ENCODE data around the gene CASP12.

The CASP12 gene

GRCh38 chr11:104876861-104877431 is 21.3 kb downstream of the CASP12 start:
- Histone ChIP-seq H3K4me1 (ENCODE audit: insufficient read depth, low read length, severe bottlenecking) (peaks cover 22% of the 10 kb centered on the region), H3K9me3 (ENCODE audit: low read length) (no peaks in the 10 kb centered on the region), H3K9ac (ENCODE audit: low read length) (no peak overlapping the region), H4K20me1 (ENCODE audit: insufficient read depth, low read length) (no peaks in the 10 kb centered on the region), H3K4me3 (ENCODE audit: low read depth, low read length, poor library complexity, severe bottlenecking) (no peak overlapping the region), H3K4me2 (ENCODE audit: low read length) (no peak overlapping the region), H3K79me2 (ENCODE audit: insufficient read depth, low read length) (no peaks in the 10 kb centered on the region), H2AFZ (ENCODE audit: low read length) (no peak overlapping the region), H3F3A (ENCODE audit: insufficient read depth, low read length) (no peaks in the 10 kb centered on the region; the same call in 1 of the 2 replicates), H3K27ac (ENCODE audit: low read depth, low read length, poor library complexity, severe bottlenecking) (no peak overlapping the region), H3K9me2 (ENCODE audit: low read depth, low read length) (no peaks in the 10 kb centered on the region), H3K27me3 (ENCODE audit: insufficient read depth, low read length) (no peaks in the 10 kb centered on the region), H3K36me3 (ENCODE audit: insufficient read depth, low read length) (no peaks in the 10 kb centered on the region)
- TF ChIP-seq CTCF (IDR thresholded peaks at IDR 0.05; ENCODE audit: low read length) = no peak
- no peak for TF ChIP-seq EZH2 (IDR thresholded peaks at IDR 0.05; ENCODE audit: borderline replicate concordance, low read length)

GRCh38 chr11:104876324-104876723 is 21.9 kb downstream of the CASP12 start:
- H3K9me2 ChIP-seq (ENCODE audit: low read depth, low read length) = no peaks in the 10 kb centered on the region
- no peak overlapping the region for H3K9ac ChIP-seq (ENCODE audit: low read length)
- no peaks in the 10 kb centered on the region for H3K27me3 ChIP-seq (ENCODE audit: insufficient read depth, low read length)
- H3K4me3 ChIP-seq (ENCODE audit: low read depth, low read length, poor library complexity, severe bottlenecking) = no peak overlapping the region
- no peaks in the 10 kb centered on the region for H4K20me1 ChIP-seq (ENCODE audit: insufficient read depth, low read length)
- H3F3A ChIP-seq (ENCODE audit: insufficient read depth, low read length) = no peaks in the 10 kb centered on the region; the same call in 1 of the 2 replicates
- H3K79me2 ChIP-seq (ENCODE audit: insufficient read depth, low read length) = no peaks in the 10 kb centered on the region
- no peak overlapping the region for H3K4me2 ChIP-seq (ENCODE audit: low read length)
- H3K4me1 ChIP-seq (ENCODE audit: insufficient read depth, low read length, severe bottlenecking) = peaks cover 20% of the 10 kb centered on the region
- no peak overlapping the region for H2AFZ ChIP-seq (ENCODE audit: low read length)
- H3K27ac ChIP-seq (ENCODE audit: low read depth, low read length, poor library complexity, severe bottlenecking) = no peak overlapping the region
- H3K9me3 ChIP-seq (ENCODE audit: low read length) = no peaks in the 10 kb centered on the region
- TF ChIP-seq EZH2 (IDR thresholded peaks at IDR 0.05; ENCODE audit: borderline replicate concordance, low read length) (no peak), CTCF (IDR thresholded peaks at IDR 0.05; ENCODE audit: low read length) (no peak)
- H3K36me3 ChIP-seq (ENCODE audit: insufficient read depth, low read length) = no peaks in the 10 kb centered on the region

GRCh38 chr11:104873252-104873651 is 25.0 kb downstream of the CASP12 start:
- Histone ChIP-seq H3K36me3 (ENCODE audit: insufficient read depth, low read length) (no peaks in the 10 kb centered on the region), H4K20me1 (ENCODE audit: insufficient read depth, low read length) (no peaks in the 10 kb centered on the region), H3F3A (ENCODE audit: insufficient read depth, low read length) (no peaks in the 10 kb centered on the region; the same call in 1 of the 2 replicates), H3K9ac (ENCODE audit: low read length) (no peak overlapping the region), H3K27ac (ENCODE audit: low read depth, low read length, poor library complexity, severe bottlenecking) (no peak overlapping the region), H3K27me3 (ENCODE audit: insufficient read depth, low read length) (no peaks in the 10 kb centered on the region), H3K9me2 (ENCODE audit: low read depth, low read length) (no peaks in the 10 kb centered on the region), H3K4me2 (ENCODE audit: low read length) (no peak overlapping the region), H3K4me3 (ENCODE audit: low read depth, low read length, poor library complexity, severe bottlenecking) (no peak overlapping the region), H3K4me1 (ENCODE audit: insufficient read depth, low read length, severe bottlenecking) (peaks cover 5% of the 10 kb centered on the region), H3K9me3 (ENCODE audit: low read length) (no peaks in the 10 kb centered on the region), H2AFZ (ENCODE audit: low read length) (no peak overlapping the region), H3K79me2 (ENCODE audit: insufficient read depth, low read length) (no peaks in the 10 kb centered on the region)
- no peak for TF ChIP-seq EZH2 (IDR thresholded peaks at IDR 0.05; ENCODE audit: borderline replicate concordance, low read length)
- TF ChIP-seq CTCF (IDR thresholded peaks at IDR 0.05; ENCODE audit: low read length) = peak; percentile 44; the same call in 1 of the 2 replicates

Measured in OCI-LY1 (cell line).